Measurements from ENCODE around the gene RPSA. TPM values are rescaled to one million over a fixed set of nuclear protein-coding genes. Genes with fewer than 3 reads are reported as not detected.

The RPSA gene
- total and polyA plus RNA-seq, 2 experiments from 2014 or later = 1,591 to 1,827 TPM

GRCh38 chr3:39440316-39440715 is 33.8 kb downstream of the RPSA start:
- DNase-seq (ENCODE audit: low spot score) (no peak), ATAC-seq (no peak)
- TF ChIP-seq POLR2AphosphoS5 (IDR thresholded peaks at IDR 0.05; ENCODE audit: low read depth) (no peak), REST (IDR thresholded peaks at IDR 0.05; ENCODE audit: unreplicated experiment) (no peak), JUNB (IDR thresholded peaks at IDR 0.05; ENCODE audit: unreplicated experiment) (no peak), CTCF (conservative IDR thresholded peaks at IDR 0.05; ENCODE audit: low read depth in 2 of 2) (no peak), ETS1 (IDR thresholded peaks at IDR 0.05) (no peak), CREB1 (CRISPR knock-in tag; IDR thresholded peaks at IDR 0.05; ENCODE audit: low read depth) (no peak), NANOG (IDR thresholded peaks at IDR 0.05; ENCODE audit: borderline replicate concordance) (no peak), EZH2phosphoT487 (IDR thresholded peaks at IDR 0.05; ENCODE audit: unreplicated experiment) (no peak), STAT1 (IDR thresholded peaks at IDR 0.05; ENCODE audit: unreplicated experiment) (no peak), ZNF462 (CRISPR knock-in tag; IDR thresholded peaks at IDR 0.05) (no peak), ZNF114 (CRISPR knock-in tag; IDR thresholded peaks at IDR 0.05) (no peak), EZH2 (IDR thresholded peaks at IDR 0.05; ENCODE audit: low read depth, unreplicated experiment) (no peak), ZNF331 (CRISPR knock-in tag; IDR thresholded peaks at IDR 0.05; ENCODE audit: low read depth) (no peak)
- Histone ChIP-seq H3K36me3 (ENCODE audit: insufficient read depth) (no peaks in the 10 kb centered on the region), H3K27me3 (ENCODE audit: insufficient read depth) (no peaks in the 10 kb centered on the region), H2AFZ (no peak overlapping the region), H3K4me2 (no peak overlapping the region), H3K27ac (ENCODE audit: low read depth) (no peak overlapping the region), H3F3A (replicated peaks; ENCODE audit: low read depth) (no peaks in the 10 kb centered on the region), H3K9me2 (ENCODE audit: insufficient read depth) (peaks cover 7% of the 10 kb centered on the region; the same call in 1 of the 2 replicates), H3K4me1 (ENCODE audit: insufficient read depth) (0 out of 2 replicates have a peak, but pooled peaks cover 6% of the 10 kb centered on the region), H4K20me1 (replicated peaks; ENCODE audit: insufficient read depth) (no peaks in the 10 kb centered on the region), H3K79me2 (replicated peaks; ENCODE audit: insufficient read depth) (no peaks in the 10 kb centered on the region), H3K4me3 (no peak overlapping the region)
- Mint-ChIP-seq H3K9me3 (no peaks in the 10 kb centered on the region), H3K4me1 (peaks cover 3% of the 10 kb centered on the region; the same call in 1 of the 3 replicates), H3K27me3 (ENCODE audit: insufficient read depth, low read depth, poor library complexity) (no peaks in the 10 kb centered on the region), H3K4me3 (no peak overlapping the region), H3K36me3 (ENCODE audit: low read depth) (no peaks in the 10 kb centered on the region), H3K27ac (no peak overlapping the region)
